Left lung (tissue), 10 donors: Measurements from ENCODE around the gene FAT1. TPM values are rescaled to one million over a fixed set of nuclear protein-coding genes. Genes with fewer than 3 reads are reported as not detected.

Experiments used
- ATAC-seq: fragments of 200-7000 bp; cut with Tn5 transposase; one replicate; pipeline ENCODE4 v1.9.1; 2020; ENCODE audit warnings: moderate library complexity
- DNase-seq, 4 donors: peaks; one replicate each; pipeline ENCODE4 v3.0.0-alpha.2; 2013 to 2020
- H3K27ac ChIP-seq, 2 donors: fragments of 200-600 bp; sonication (generic) in 1 of 2; one replicate each; pipeline versions ENCODE4 v1.5.0 to v1.8.0; 2020 to 2021
- H3K27me3 ChIP-seq, 2 donors: fragments of 200-600 bp; sonication (generic) in 1 of 2; one replicate each; pipeline versions ENCODE4 v1.5.0 to v1.8.0; 2020 to 2021
- H3K36me3 ChIP-seq, 2 donors: fragments of 200-600 bp; sonication (generic) in 1 of 2; one replicate each; pipeline versions ENCODE4 v1.5.0 to v1.8.0; 2020 to 2021
- H3K4me1 ChIP-seq, 2 donors: fragments of 200-600 bp; one replicate each; pipeline ENCODE4 v1.8.0; 2021
- H3K4me3 ChIP-seq, 2 donors: fragments of 200-600 bp; sonication (generic) in 1 of 2; one replicate each; pipeline versions ENCODE4 v1.5.0 to v1.8.0; 2020 to 2021; ENCODE audit warnings: mild to moderate bottlenecking in 1 of 2
- H3K9me3 ChIP-seq, 2 donors: fragments of 200-600 bp; sonication (generic) in 1 of 2; one replicate each; pipeline versions ENCODE4 v1.5.0 to v1.8.0; 2020 to 2021
- CTCF ChIP-seq, 2 donors: fragments of 200-600 bp; sonication (generic) in 1 of 2; IDR thresholded peaks; one replicate each; pipeline versions ENCODE4 v1.5.0 to v1.8.0; 2021; ENCODE audit warnings: antibody characterized with exemption in 2 of 2
- intact Hi-C, 2 donors: fragments of 100-400 bp; cut with DNase I; formaldehyde crosslinking; loops; one replicate each; pipeline versions ENCODE4 v1.11.2 to v1.14.2; 2022
- polyA plus RNA-seq, 6 donors: library from polyadenylated mRNA; unstranded; fragments of 120-200 nt; gene quantifications; one replicate each; pipeline ENCODE4 v1.2.1, GENCODE V29; 2013; ENCODE audit not compliant: insufficient read length in 6 of 6
- total RNA-seq, 2 donors: library from RNA; stranded (reverse); fragmentation: NEBNext Ultra II Directional; extraction: Animal tissue kit (Norgen Biotek cat#: 25700); gene quantifications; one replicate each; pipeline ENCODE4 v1.2.1, GENCODE V29; 2021
- donor health status: DM: no; HTN: yes; CAD: no.
- donor health status: DM: no; HTN: no; CAD: no.

FAT1 gene
- total and polyA plus RNA-seq, 8 donors, result 70.3 to 278 (median 232) TPM

GRCh38 chr4:186754976-186755375, 31.3 kb upstream of the FAT1 start:
- no peaks in the 10 kb centered on the region for H3K27me3 ChIP-seq
- intact Hi-C loops, result no loop called here
- no peak overlapping the region for H3K27ac ChIP-seq
- DNase-seq (no peak), ATAC-seq (no peak)
- H3K36me3 ChIP-seq, result no peaks in the 10 kb centered on the region
- no peak for TF ChIP-seq CTCF (IDR thresholded peaks at IDR 0.05)
- H3K4me1 ChIP-seq, result no peaks in the 10 kb centered on the region
- H3K9me3 ChIP-seq, result no peaks in the 10 kb centered on the region
- H3K4me3 ChIP-seq, result no peak overlapping the region

DNA sequence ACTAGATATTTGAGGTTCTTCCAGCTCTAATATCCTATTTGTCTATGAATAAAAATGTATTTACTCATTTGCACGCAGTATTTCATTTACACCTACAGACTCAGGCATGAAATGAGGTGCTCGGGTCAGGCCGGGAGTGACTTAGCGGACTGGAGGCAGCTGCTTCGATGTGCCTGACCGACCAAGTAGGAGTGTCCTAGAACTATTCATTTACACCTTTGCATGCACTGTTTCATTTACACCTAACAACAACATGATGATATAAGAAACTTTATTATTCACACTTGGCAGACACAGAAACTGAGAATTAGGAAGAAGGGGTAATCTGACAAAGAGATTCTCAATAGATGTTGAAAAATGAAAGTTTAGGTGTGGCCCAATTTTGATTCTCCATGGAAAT, 28.7 kb upstream of the FAT1 start:
- H3K27ac ChIP-seq, result no peak overlapping the region
- no peaks in the 10 kb centered on the region for H3K4me1 ChIP-seq
- H3K4me3 ChIP-seq, result no peak overlapping the region
- no peaks in the 10 kb centered on the region for H3K36me3 ChIP-seq
- intact Hi-C loops, result no loop called here
- no peaks in the 10 kb centered on the region for H3K9me3 ChIP-seq
- H3K27me3 ChIP-seq, result no peaks in the 10 kb centered on the region
- DNase-seq (no peak), ATAC-seq (no peak)
- no peak for TF ChIP-seq CTCF (IDR thresholded peaks at IDR 0.05)

DNA sequence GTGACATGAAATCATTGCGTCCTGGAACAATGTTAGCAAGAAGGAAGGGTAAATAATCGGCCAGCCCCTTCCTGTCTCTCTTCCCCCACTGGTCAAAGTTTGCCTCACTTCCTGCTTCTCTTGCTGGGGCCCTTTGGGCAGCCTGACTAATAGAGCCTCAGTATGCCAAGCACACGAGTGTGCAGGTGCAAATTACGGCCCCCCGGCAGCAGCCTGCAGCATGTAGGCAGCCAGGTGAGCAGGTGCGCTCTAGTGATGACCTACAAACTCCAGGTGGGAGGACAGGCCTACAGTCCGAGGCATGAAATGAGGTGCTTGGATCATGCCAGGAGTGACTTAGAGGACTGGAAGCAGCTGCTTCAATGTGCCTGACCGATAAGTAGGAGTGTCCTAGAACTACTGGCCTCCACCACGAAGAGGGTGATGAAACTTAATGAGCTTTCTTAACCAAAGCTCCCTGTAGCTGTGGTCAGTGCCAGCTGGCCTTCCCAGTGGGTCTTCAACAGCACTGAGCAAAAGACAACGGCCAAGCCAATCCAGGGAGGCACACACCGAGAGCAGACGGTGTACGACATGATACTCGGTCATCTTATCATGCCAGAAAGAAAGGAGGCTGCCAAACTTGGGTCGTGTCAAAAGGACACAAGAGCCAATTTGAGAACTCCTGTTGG, 26.1 kb upstream of the FAT1 start:
- no peak for ATAC-seq
- Histone ChIP-seq H3K4me3 (no peak overlapping the region), H3K36me3 (no peaks in the 10 kb centered on the region), H3K27me3 (no peaks in the 10 kb centered on the region), H3K9me3 (no peaks in the 10 kb centered on the region), H3K27ac (no peak overlapping the region), H3K4me1 (no peaks in the 10 kb centered on the region)
- TF ChIP-seq CTCF (IDR thresholded peaks at IDR 0.05), result no peak
- no peak for DNase-seq
- intact Hi-C loops, result no loop called here

GRCh38 chr4:186746581-186746980, 22.9 kb upstream of the FAT1 start:
- Histone ChIP-seq H3K4me3 (no peak overlapping the region), H3K27ac (no peak overlapping the region), H3K27me3 (no peaks in the 10 kb centered on the region), H3K9me3 (no peaks in the 10 kb centered on the region), H3K36me3 (no peaks in the 10 kb centered on the region), H3K4me1 (no peaks in the 10 kb centered on the region)
- no peak for DNase-seq
- intact Hi-C loops, result no loop called here
- TF ChIP-seq CTCF (IDR thresholded peaks at IDR 0.05), result no peak
- ATAC-seq, result no peak

- ATAC-seq, result no peak
- no peaks in the 10 kb centered on the region for H3K27me3 ChIP-seq
- no peaks in the 10 kb centered on the region for H3K9me3 ChIP-seq
- DNase-seq, result no peak
- no peak for TF ChIP-seq CTCF (IDR thresholded peaks at IDR 0.05)
- no peaks in the 10 kb centered on the region for H3K36me3 ChIP-seq
- intact Hi-C loops, result no loop called here
- no peak overlapping the region for H3K4me3 ChIP-seq
- no peak overlapping the region for H3K27ac ChIP-seq
- no peaks in the 10 kb centered on the region for H3K4me1 ChIP-seq
These were observed 19.6 kb upstream of the FAT1 start for GRCh38 chr4:186743261-186743660.
